H9 (cell line): ENCODE measurements around the gene FAM120A. TPM values are rescaled to one million over a fixed set of nuclear protein-coding genes. Genes with fewer than 3 reads are reported as not detected.
A peak's percentile ranks its signal among the peaks of the same experiment; 100 is the strongest.

Experiments used
- DNase-seq: peaks from one replicate; pipeline ENCODE4 v3.0.0-alpha.2; 2017
- H2AFZ ChIP-seq: one replicate; pipeline ENCODE4 v1.6.1; 2013; ENCODE audit warnings: mild to moderate bottlenecking, low read length, control low read depth, moderate library complexity
- H2AK5ac ChIP-seq: 2 replicates; pipeline ENCODE4 v1.6.1; 2013; ENCODE audit warnings: low read length, control low read depth, mixed read lengths; ENCODE audit not compliant: insufficient read length
- H2BK120ac ChIP-seq: one replicate; pipeline ENCODE4 v1.6.1; 2013; ENCODE audit warnings: low read depth, mild to moderate bottlenecking, low read length, control low read depth, inconsistent platforms; ENCODE audit not compliant: poor library complexity, severe bottlenecking
- H2BK12ac ChIP-seq: 2 replicates; pipeline ENCODE4 v1.6.1; 2013; ENCODE audit warnings: low read length, control low read depth, mixed read lengths, low read depth; ENCODE audit not compliant: insufficient read length
- H2BK15ac ChIP-seq: 2 replicates; pipeline ENCODE4 v1.6.1; 2013; ENCODE audit warnings: low read depth, low read length, control low read depth
- H2BK20ac ChIP-seq: one replicate; pipeline ENCODE4 v1.6.1; 2013; ENCODE audit warnings: low read depth, mild to moderate bottlenecking, low read length, control low read depth, inconsistent platforms; ENCODE audit not compliant: poor library complexity, severe bottlenecking
- H2BK5ac ChIP-seq: 2 replicates; pipeline ENCODE4 v1.6.1; 2013; ENCODE audit warnings: low read length, control low read depth, mixed read lengths; ENCODE audit not compliant: insufficient read length
- H3K14ac ChIP-seq: 2 replicates; pipeline ENCODE4 v1.6.1; 2013; ENCODE audit warnings: low read length, control low read depth; ENCODE audit not compliant: insufficient read depth
- H3K18ac ChIP-seq: 2 replicates; pipeline ENCODE4 v1.6.1; 2013; ENCODE audit warnings: low read depth, mild to moderate bottlenecking, mixed read lengths, low read length, control low read depth; ENCODE audit not compliant: insufficient read length
- H3K23ac ChIP-seq: 2 replicates; pipeline ENCODE4 v1.6.1; 2013; ENCODE audit warnings: low read length, control low read depth, mixed read lengths, low read depth; ENCODE audit not compliant: insufficient read length
- H3K23me2 ChIP-seq: 2 replicates; pipeline ENCODE4 v1.6.1; 2013; ENCODE audit warnings: low read depth, mild to moderate bottlenecking, mixed read lengths, low read length, control low read depth; ENCODE audit not compliant: insufficient read length, poor library complexity, severe bottlenecking
- H3K27ac ChIP-seq: 2 replicates; pipeline ENCODE4 v1.5.1; 2013; ENCODE audit warnings: low read length, control low read depth, mixed read lengths, low read depth; ENCODE audit not compliant: insufficient read length
- H3K27me3 ChIP-seq: 2 replicates; pipeline ENCODE4 v1.6.1; 2013; ENCODE audit warnings: low read length, control low read depth, inconsistent platforms; ENCODE audit not compliant: insufficient read depth
- H3K4ac ChIP-seq: 2 replicates; pipeline ENCODE4 v1.6.1; 2013; ENCODE audit warnings: low read depth, mild to moderate bottlenecking, control low read depth, inconsistent platforms, low read length, moderate library complexity
- H3K4me1 ChIP-seq: 2 replicates; pipeline ENCODE4 v1.6.1; 2013; ENCODE audit warnings: low read length, control low read depth, inconsistent platforms; ENCODE audit not compliant: insufficient read depth
- H3K4me2 ChIP-seq: 2 replicates; pipeline ENCODE4 v1.6.1; 2013; ENCODE audit warnings: low read length, control low read depth, mixed read lengths; ENCODE audit not compliant: insufficient read length, insufficient read depth
- H3K56ac ChIP-seq: 2 replicates; pipeline ENCODE4 v1.6.1; 2013; ENCODE audit warnings: low read depth, mild to moderate bottlenecking, mixed read lengths, low read length, control low read depth; ENCODE audit not compliant: insufficient read length
- H3K79me1 ChIP-seq: 2 replicates; pipeline ENCODE4 v1.6.1; 2013; ENCODE audit warnings: low read depth, mild to moderate bottlenecking, moderate library complexity, low read length, control low read depth, inconsistent platforms; ENCODE audit not compliant: insufficient read depth, poor library complexity, severe bottlenecking
- H3K79me2 ChIP-seq: 2 replicates; pipeline ENCODE4 v1.6.1; 2013; ENCODE audit warnings: low read length, control low read depth, inconsistent platforms; ENCODE audit not compliant: insufficient read depth
- H3K9ac ChIP-seq: 2 replicates; pipeline ENCODE4 v1.6.1; 2013; ENCODE audit warnings: low read length, control low read depth, mixed read lengths; ENCODE audit not compliant: insufficient read length; ENCODE audit errors: extremely low read depth
- H3K9me3 ChIP-seq: one replicate; pipeline ENCODE4 v1.6.1; 2013; ENCODE audit warnings: low read depth, low read length, inconsistent platforms; ENCODE audit not compliant: control insufficient read depth
- H3T11ph ChIP-seq: one replicate; pipeline ENCODE4 v1.6.1; 2013; ENCODE audit warnings: mild to moderate bottlenecking, low read length, control low read depth, inconsistent platforms
- H4K20me1 ChIP-seq: one replicate; pipeline ENCODE4 v1.6.1; 2013; ENCODE audit not compliant: control insufficient read depth, insufficient read length, insufficient read depth
- H4K5ac ChIP-seq: 2 replicates; pipeline ENCODE4 v1.6.1; 2013; ENCODE audit warnings: low read depth, mild to moderate bottlenecking, mixed read lengths, low read length, control low read depth; ENCODE audit not compliant: insufficient read length
- H4K8ac ChIP-seq: replicated peaks from 2 replicates; pipeline ENCODE4 v1.6.1; 2013; ENCODE audit warnings: low read length, control low read depth, mixed read lengths, low read depth; ENCODE audit not compliant: insufficient read length
- H4K91ac ChIP-seq: 2 replicates; pipeline ENCODE4 v1.6.1; 2013; ENCODE audit warnings: low read depth, mild to moderate bottlenecking, moderate library complexity, mixed read lengths, low read length, control low read depth; ENCODE audit not compliant: insufficient read length
- H3K27ac Mint-ChIP-seq, 3 experiments: 2 replicates in 2 of 3; 3 replicates in 1 of 3; pipeline ENCODE4 v1.8.0; 2020 to 2021; ENCODE audit warnings: mixed read lengths in 3 of 3, mild to moderate bottlenecking in 1 of 3, moderate library complexity in 1 of 3
- H3K27me3 Mint-ChIP-seq: 2 replicates; pipeline ENCODE4 v1.8.0; 2021; ENCODE audit warnings: low read depth, mild to moderate bottlenecking, moderate library complexity, mixed read lengths
- H3K36me3 Mint-ChIP-seq, 3 experiments: 2 replicates in 2 of 3; 3 replicates in 1 of 3; pipeline ENCODE4 v1.8.0; 2020 to 2021; ENCODE audit warnings: low read depth in 3 of 3, mixed read lengths in 3 of 3; ENCODE audit not compliant: insufficient read depth in 1 of 3
- H3K4me1 Mint-ChIP-seq, 2 experiments: 2 replicates each; pipeline ENCODE4 v1.8.0; 2020; ENCODE audit warnings: mixed read lengths in 2 of 2
- H3K4me3 Mint-ChIP-seq, 2 experiments: 2 replicates in 1 of 2; 3 replicates in 1 of 2; pipeline ENCODE4 v1.8.0; 2020 to 2021; ENCODE audit warnings: mild to moderate bottlenecking in 2 of 2, mixed read lengths in 2 of 2, moderate library complexity in 1 of 2
- H3K9me3 Mint-ChIP-seq, 2 experiments: 2 replicates in 1 of 2; 3 replicates in 1 of 2; pipeline ENCODE4 v1.8.0; 2020; ENCODE audit warnings: mild to moderate bottlenecking in 2 of 2, mixed read lengths in 2 of 2, moderate library complexity in 1 of 2
- CTCF ChIP-seq: fragments of 200-600 bp; sonication (generic); conservative IDR thresholded peaks from 3 replicates; pipeline ENCODE4 v1.8.0; 2021; ENCODE audit warnings: antibody characterized with exemption, mild to moderate bottlenecking
- WGBS: extraction: QIAGEN DNeasy Blood & Tissue Kit; methylation state at CpG from one replicate; pipeline ENCODE4 v1.1.7; 2013; ENCODE audit warnings: missing lambda C conversion rate, low lambda C conversion rate, mixed read lengths; ENCODE audit not compliant: insufficient read length; ENCODE audit errors: extremely low coverage; 5-methylcytosine and 5-hydroxymethylcytosine counted together
- total RNA-seq: library from RNA; stranded (reverse); gene quantifications from 2 replicates; pipeline ENCODE4 v1.2.1, GENCODE V29; 2021

The FAM120A gene
- total RNA-seq, 1 experiment from 2014 or later: 57.7 TPM

- no peak overlapping the region for H4K8ac ChIP-seq
- no peaks in the 10 kb centered on the region for H3K9me3 ChIP-seq
- no peak overlapping the region for H3K14ac ChIP-seq
- no peaks in the 10 kb centered on the region for H4K20me1 ChIP-seq
- no peak overlapping the region for H3K23ac ChIP-seq
- no peak overlapping the region for H2BK12ac ChIP-seq
- H3K27me3 ChIP-seq: no peaks in the 10 kb centered on the region
- no peak overlapping the region for H2BK15ac ChIP-seq
- H2AK5ac ChIP-seq: no peak overlapping the region
- no peak overlapping the region for H3K18ac ChIP-seq
- Mint-ChIP-seq H3K4me3 (no peak overlapping the region), H3K27ac (0 out of 7 replicates have a peak overlapping the region, but pooled peaks of 1 of the 3 experiments have one; percentile 6), H3K27me3 (no peaks in the 10 kb centered on the region), H3K4me1 (peaks cover 15 to 26% of the 10 kb centered on the region in 2 experiments), H3K9me3 (no peaks in the 10 kb centered on the region), H3K36me3 (peaks cover 0 to 12% (median 5%) of the 10 kb centered on the region in 3 experiments; a peak in 5 of 7 replicates)
- peaks cover 2% of the 10 kb centered on the region for H3K79me1 ChIP-seq
- H3T11ph ChIP-seq: no peak overlapping the region
- H3K23me2 ChIP-seq: no peaks in the 10 kb centered on the region
- no peak overlapping the region for H3K4me2 ChIP-seq
- H3K79me2 ChIP-seq: peaks cover 1% of the 10 kb centered on the region; the same call in 1 of the 2 replicates
- no peak overlapping the region for H2BK120ac ChIP-seq
- H2BK5ac ChIP-seq: no peak overlapping the region
- no peak overlapping the region for H2AFZ ChIP-seq
- DNase-seq: no peak
- H3K56ac ChIP-seq: no peak overlapping the region
- no peak overlapping the region for H3K27ac ChIP-seq
- H4K5ac ChIP-seq: no peak overlapping the region
- H3K4ac ChIP-seq: no peak overlapping the region
- H2BK20ac ChIP-seq: no peak overlapping the region
- no CpG with 5 or more reads among the region's 2 CpGs for WGBS
- H4K91ac ChIP-seq: no peak overlapping the region
- H3K4me1 ChIP-seq: no peaks in the 10 kb centered on the region
- TF ChIP-seq CTCF: no peak
- no peak overlapping the region for H3K9ac ChIP-seq
Observed at GRCh38 chr9:93508207-93508606, 56.7 kb downstream of the FAM120A start.
